Measurements from ENCODE around the gene RTN4RL1. TPM values are rescaled to one million over a fixed set of nuclear protein-coding genes. Genes with fewer than 3 reads are reported as not detected.
A peak's percentile ranks its signal among the peaks of the same experiment; 100 is the strongest.

Gene RTN4RL1
- total and polyA plus RNA-seq, 2 of the 13 experiments (the other 11 are each of a cell fraction or from before 2014, with no cell fraction given) = 0.01 TPM; not detected in 1

DNA sequence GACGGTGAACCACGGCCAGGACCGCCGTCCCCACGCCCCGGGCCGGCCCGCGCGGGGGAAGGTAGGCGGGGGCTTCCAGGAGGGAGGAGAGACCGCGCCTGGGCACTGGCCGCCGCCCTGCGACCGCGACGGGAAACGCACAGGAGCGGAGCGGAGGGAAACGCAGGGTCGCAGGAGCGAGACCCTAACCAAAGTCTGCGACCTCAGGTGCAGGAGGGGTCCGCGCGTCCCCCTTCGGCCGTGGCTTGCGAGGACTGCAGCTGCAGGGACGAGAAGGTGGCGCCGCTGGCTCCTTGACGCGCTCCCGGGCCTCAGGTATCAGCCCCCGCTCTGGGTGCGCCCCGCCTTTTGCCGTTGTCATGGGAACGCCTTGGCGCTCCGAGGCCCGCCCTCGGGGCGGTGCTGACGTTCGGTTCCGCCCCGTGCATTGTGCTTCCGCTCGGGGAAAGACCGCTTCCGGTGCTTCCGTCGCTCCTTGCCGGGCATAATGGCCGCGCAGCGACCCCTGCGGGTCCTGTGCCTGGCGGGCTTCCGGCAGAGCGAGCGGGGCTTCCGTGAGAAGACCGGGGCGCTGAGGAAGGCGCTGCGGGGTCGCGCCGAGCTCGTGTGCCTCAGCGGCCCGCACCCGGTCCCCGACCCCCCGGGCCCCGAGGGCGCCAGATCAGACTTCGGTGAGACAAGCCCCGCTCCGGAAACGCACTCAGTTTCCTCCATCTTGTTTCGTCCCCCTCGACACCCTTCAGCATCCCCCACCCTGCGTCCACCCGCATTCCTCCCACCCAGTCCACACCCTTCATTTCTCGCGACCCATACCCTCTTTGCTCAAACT lies 16.6 kb upstream of the RTN4RL1 start, which contains the start of gene OVCA2 (continued):
- TF ChIP-seq, protein P1, sequence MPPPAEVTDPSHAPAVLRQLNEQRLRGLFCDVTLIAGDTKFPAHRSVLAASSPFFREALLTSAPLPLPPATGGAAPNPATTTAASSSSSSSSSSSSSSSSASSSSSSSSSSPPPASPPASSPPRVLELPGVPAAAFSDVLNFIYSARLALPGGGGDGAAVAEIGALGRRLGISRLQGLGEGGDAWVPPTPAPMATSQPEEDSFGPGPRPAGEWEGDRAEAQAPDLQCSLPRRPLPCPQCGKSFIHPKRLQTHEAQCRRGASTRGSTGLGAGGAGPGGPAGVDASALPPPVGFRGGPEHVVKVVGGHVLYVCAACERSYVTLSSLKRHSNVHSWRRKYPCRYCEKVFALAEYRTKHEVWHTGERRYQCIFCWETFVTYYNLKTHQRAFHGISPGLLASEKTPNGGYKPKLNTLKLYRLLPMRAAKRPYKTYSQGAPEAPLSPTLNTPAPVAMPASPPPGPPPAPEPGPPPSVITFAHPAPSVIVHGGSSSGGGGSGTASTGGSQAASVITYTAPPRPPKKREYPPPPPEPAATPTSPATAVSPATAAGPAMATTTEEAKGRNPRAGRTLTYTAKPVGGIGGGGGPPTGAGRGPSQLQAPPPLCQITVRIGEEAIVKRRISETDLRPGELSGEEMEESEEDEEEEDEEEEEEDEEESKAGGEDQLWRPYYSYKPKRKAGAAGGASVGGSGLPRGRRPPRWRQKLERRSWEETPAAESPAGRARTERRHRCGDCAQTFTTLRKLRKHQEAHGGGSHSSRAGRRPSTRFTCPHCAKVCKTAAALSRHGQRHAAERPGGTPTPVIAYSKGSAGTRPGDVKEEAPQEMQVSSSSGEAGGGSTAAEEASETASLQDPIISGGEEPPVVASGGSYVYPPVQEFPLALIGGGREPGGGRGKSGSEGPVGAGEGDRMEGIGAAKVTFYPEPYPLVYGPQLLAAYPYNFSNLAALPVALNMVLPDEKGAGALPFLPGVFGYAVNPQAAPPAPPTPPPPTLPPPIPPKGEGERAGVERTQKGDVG (CRISPR knock-in tag; IDR thresholded peaks at IDR 0.05; ENCODE audit: borderline replicate concordance) = no peak
- no peak for TF ChIP-seq ZNF235 (CRISPR knock-in tag; IDR thresholded peaks at IDR 0.05; ENCODE audit: borderline replicate concordance)
- no peak for TF ChIP-seq FOXK2 (IDR thresholded peaks at IDR 0.05)
- TF ChIP-seq, protein P2, sequence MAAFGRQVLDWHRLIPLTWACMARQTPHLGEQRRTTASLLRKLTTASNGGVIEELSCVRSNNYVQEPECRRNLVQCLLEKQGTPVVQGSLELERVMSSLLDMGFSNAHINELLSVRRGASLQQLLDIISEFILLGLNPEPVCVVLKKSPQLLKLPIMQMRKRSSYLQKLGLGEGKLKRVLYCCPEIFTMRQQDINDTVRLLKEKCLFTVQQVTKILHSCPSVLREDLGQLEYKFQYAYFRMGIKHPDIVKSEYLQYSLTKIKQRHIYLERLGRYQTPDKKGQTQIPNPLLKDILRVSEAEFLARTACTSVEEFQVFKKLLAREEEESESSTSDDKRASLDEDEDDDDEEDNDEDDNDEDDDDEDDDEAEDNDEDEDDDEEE (CRISPR knock-in tag; IDR thresholded peaks at IDR 0.05) = no peak
- peak; percentile 83 for TF ChIP-seq ZNF205 (CRISPR knock-in tag; IDR thresholded peaks at IDR 0.05)
- TF ChIP-seq, protein P3, sequence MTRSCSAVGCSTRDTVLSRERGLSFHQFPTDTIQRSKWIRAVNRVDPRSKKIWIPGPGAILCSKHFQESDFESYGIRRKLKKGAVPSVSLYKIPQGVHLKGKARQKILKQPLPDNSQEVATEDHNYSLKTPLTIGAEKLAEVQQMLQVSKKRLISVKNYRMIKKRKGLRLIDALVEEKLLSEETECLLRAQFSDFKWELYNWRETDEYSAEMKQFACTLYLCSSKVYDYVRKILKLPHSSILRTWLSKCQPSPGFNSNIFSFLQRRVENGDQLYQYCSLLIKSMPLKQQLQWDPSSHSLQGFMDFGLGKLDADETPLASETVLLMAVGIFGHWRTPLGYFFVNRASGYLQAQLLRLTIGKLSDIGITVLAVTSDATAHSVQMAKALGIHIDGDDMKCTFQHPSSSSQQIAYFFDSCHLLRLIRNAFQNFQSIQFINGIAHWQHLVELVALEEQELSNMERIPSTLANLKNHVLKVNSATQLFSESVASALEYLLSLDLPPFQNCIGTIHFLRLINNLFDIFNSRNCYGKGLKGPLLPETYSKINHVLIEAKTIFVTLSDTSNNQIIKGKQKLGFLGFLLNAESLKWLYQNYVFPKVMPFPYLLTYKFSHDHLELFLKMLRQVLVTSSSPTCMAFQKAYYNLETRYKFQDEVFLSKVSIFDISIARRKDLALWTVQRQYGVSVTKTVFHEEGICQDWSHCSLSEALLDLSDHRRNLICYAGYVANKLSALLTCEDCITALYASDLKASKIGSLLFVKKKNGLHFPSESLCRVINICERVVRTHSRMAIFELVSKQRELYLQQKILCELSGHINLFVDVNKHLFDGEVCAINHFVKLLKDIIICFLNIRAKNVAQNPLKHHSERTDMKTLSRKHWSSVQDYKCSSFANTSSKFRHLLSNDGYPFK (CRISPR knock-in tag; IDR thresholded peaks at IDR 0.05; ENCODE audit: borderline replicate concordance) = peak; percentile 86
- TF ChIP-seq ASH2L (IDR thresholded peaks at IDR 0.05; ENCODE audit: insufficient read length, low read depth, low read length) = peak; percentile 56
- TF ChIP-seq ZBTB7A (CRISPR knock-in tag; IDR thresholded peaks at IDR 0.05) = peak; percentile 81
- no peak for TF ChIP-seq ZNF678 (CRISPR knock-in tag; IDR thresholded peaks at IDR 0.05)
- TF ChIP-seq NRL (CRISPR knock-in tag; IDR thresholded peaks at IDR 0.05; ENCODE audit: borderline replicate concordance) = no peak
- TF ChIP-seq HCFC1 (IDR thresholded peaks at IDR 0.05; ENCODE audit: low read depth, low read length) = peak; percentile 82
- TF ChIP-seq, protein P4, sequence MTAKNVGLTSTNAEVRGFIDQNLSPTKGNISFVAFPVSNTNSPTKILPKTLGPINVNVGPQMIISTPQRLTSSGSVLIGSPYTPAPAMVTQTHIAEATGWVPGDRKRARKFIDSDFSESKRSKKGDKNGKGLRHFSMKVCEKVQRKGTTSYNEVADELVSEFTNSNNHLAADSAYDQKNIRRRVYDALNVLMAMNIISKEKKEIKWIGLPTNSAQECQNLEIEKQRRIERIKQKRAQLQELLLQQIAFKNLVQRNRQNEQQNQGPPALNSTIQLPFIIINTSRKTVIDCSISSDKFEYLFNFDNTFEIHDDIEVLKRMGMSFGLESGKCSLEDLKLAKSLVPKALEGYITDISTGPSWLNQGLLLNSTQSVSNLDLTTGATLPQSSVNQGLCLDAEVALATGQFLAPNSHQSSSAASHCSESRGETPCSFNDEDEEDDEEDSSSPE (CRISPR knock-in tag; IDR thresholded peaks at IDR 0.05) = peak; percentile 71
- TF ChIP-seq ZEB1 (IDR thresholded peaks at IDR 0.05; ENCODE audit: insufficient replicate concordance, low read depth) = no peak
- no peak for TF ChIP-seq ZFP1 (CRISPR knock-in tag; IDR thresholded peaks at IDR 0.05)
- TF ChIP-seq ZNF3 (CRISPR knock-in tag; IDR thresholded peaks at IDR 0.05) = no peak
- no peak for TF ChIP-seq ZNF7 (CRISPR knock-in tag; IDR thresholded peaks at IDR 0.05)
- TF ChIP-seq ZNF549 (CRISPR knock-in tag; IDR thresholded peaks at IDR 0.05) = no peak
- TF ChIP-seq IKZF4 (CRISPR knock-in tag; IDR thresholded peaks at IDR 0.05; ENCODE audit: borderline replicate concordance, low read depth, not compliant biosample characterization) = peak; percentile 46

Data from HepG2 (cell line).